H1 (cell line): ENCODE results near the gene MATR3. TPM values are rescaled to one million over a fixed set of nuclear protein-coding genes. Genes with fewer than 3 reads are reported as not detected.

ENCODE experiments used
- CTCF ChIA-PET: fragments of 300-600 bp; sonication (Branson Sonifier 250); formaldehyde crosslinking; loops from one replicate; lab custom pipeline; 2021; ENCODE audit not compliant: partially characterized antibody; lab: Charles Lee
- POLR2A ChIA-PET: fragments of 300-600 bp; sonication (Branson Sonifier 250); formaldehyde crosslinking; loops from one replicate; lab custom pipeline; 2021; ENCODE audit warnings: inconsistent platforms; ENCODE audit not compliant: partially characterized antibody; lab: Charles Lee
- DNase-seq, 2 experiments: peaks; one replicate each; pipeline versions ENCODE4 v3.0.0 to v3.0.0-alpha.2; 2010 to 2022; ENCODE audit warnings: low spot score in 2 of 2, low read depth in 1 of 2, mixed read lengths in 1 of 2
- FAIRE-seq: peaks from 2 replicates; lab custom pipeline; 2011; peaks lifted over from hg19 to GRCh38; lab: Jason Lieb, UNC
- H2AFZ ChIP-seq: 2 replicates; pipeline ENCODE4 v1.8.1; 2012; ENCODE audit warnings: low read length, inconsistent platforms
- H2AK5ac ChIP-seq: 2 replicates; pipeline ENCODE4 v1.6.1; 2013; ENCODE audit warnings: low read depth, low read length
- H2BK120ac ChIP-seq: replicated peaks from 2 replicates; pipeline ENCODE3; 2013; ENCODE audit warnings: low read depth, low read length, inconsistent platforms
- H2BK12ac ChIP-seq: 2 replicates; pipeline ENCODE4 v1.6.1; 2013; ENCODE audit warnings: low read depth, low read length
- H2BK15ac ChIP-seq: 2 replicates; pipeline ENCODE4 v1.6.1; 2013; ENCODE audit warnings: low read length
- H2BK20ac ChIP-seq: 2 replicates; pipeline ENCODE4 v1.6.1; 2013; ENCODE audit warnings: low read length
- H2BK5ac ChIP-seq: 2 replicates; pipeline ENCODE4 v1.6.1; 2013; ENCODE audit warnings: low read depth, low read length
- H3K14ac ChIP-seq: 2 replicates; pipeline ENCODE4 v1.6.1; 2013; ENCODE audit warnings: inconsistent platforms; ENCODE audit not compliant: insufficient read length
- H3K18ac ChIP-seq: 2 replicates; pipeline ENCODE4 v1.6.1; 2013; ENCODE audit warnings: low read length; ENCODE audit errors: extremely low read depth
- H3K23ac ChIP-seq: 2 replicates; pipeline ENCODE4 v1.6.1; 2013; ENCODE audit warnings: inconsistent platforms; ENCODE audit not compliant: insufficient read length
- H3K23me2 ChIP-seq: 2 replicates; pipeline ENCODE4 v1.6.1; 2013; ENCODE audit warnings: low read depth, low read length
- H3K27ac ChIP-seq: 2 replicates; pipeline ENCODE4 v1.6.1; 2011; ENCODE audit warnings: low read depth, low read length, inconsistent platforms
- H3K27me3 ChIP-seq, 4 experiments: replicated peaks in 1 of 4; 1 replicate in 1 of 4; 2 replicates in 3 of 4; pipeline versions ENCODE4 v1.6.1 to v1.8.1; 2011 to 2013; ENCODE audit warnings: low read length in 3 of 4, mild to moderate bottlenecking in 3 of 4, inconsistent platforms in 2 of 4, mixed read lengths in 2 of 4, moderate library complexity in 1 of 4; ENCODE audit not compliant: control insufficient read depth in 3 of 4, insufficient read depth in 3 of 4; ENCODE audit errors: extremely low read depth in 1 of 4
- H3K36me3 ChIP-seq, 4 experiments: 2 replicates each; pipeline versions ENCODE4 v1.6.1 to v1.8.1; 2011 to 2013; ENCODE audit warnings: mild to moderate bottlenecking in 4 of 4, low read length in 3 of 4, moderate library complexity in 2 of 4, control low read depth in 1 of 4, inconsistent platforms in 1 of 4; ENCODE audit not compliant: insufficient read depth in 4 of 4, control insufficient read depth in 2 of 4
- H3K4ac ChIP-seq: replicated peaks from 2 replicates; pipeline ENCODE3; 2013; ENCODE audit warnings: low read length, low read depth, mixed read lengths, inconsistent platforms; ENCODE audit not compliant: insufficient read length
- H3K4me1 ChIP-seq, 4 experiments: replicated peaks in 1 of 4; 1 replicate in 1 of 4; 2 replicates in 3 of 4; pipeline versions ENCODE4 v1.6.1 to v1.8.1; 2011 to 2013; ENCODE audit warnings: low read length in 3 of 4, inconsistent platforms in 2 of 4, mixed read lengths in 1 of 4; ENCODE audit not compliant: insufficient read depth in 4 of 4, control insufficient read depth in 3 of 4
- H3K4me2 ChIP-seq, 2 experiments: 2 replicates each; pipeline versions ENCODE4 v1.6.1 to v1.8.1; 2011 to 2013; ENCODE audit warnings: low read depth in 2 of 2, low read length in 2 of 2, control low read depth in 1 of 2, inconsistent platforms in 1 of 2, mild to moderate bottlenecking in 1 of 2; ENCODE audit not compliant: insufficient read depth in 1 of 2
- H3K4me3 ChIP-seq, 4 experiments: fragments of 200-600, 300-600 bp in 1 of 4; sonication (generic), shearing (Covaris generic), sonication (Bioruptor Twin) in 1 of 4; 2 replicates each; pipeline versions ENCODE4 v1.5.1 to v1.8.1; 2011 to 2016; ENCODE audit warnings: low read length in 4 of 4, low read depth in 3 of 4, control low read depth in 2 of 4, inconsistent platforms in 2 of 4, mild to moderate bottlenecking in 2 of 4, mixed read lengths in 1 of 4, moderate library complexity in 1 of 4; ENCODE audit not compliant: insufficient read depth in 2 of 4; ENCODE audit errors: extremely low read depth in 1 of 4
- H3K56ac ChIP-seq: replicated peaks from 2 replicates; pipeline ENCODE3; 2013; ENCODE audit warnings: low read depth, mild to moderate bottlenecking, mixed read lengths, low read length, inconsistent platforms; ENCODE audit not compliant: insufficient read length
- H3K79me1 ChIP-seq: 2 replicates; pipeline ENCODE4 v1.6.1; 2013; ENCODE audit warnings: low read depth, low read length, control low read depth
- H3K79me2 ChIP-seq, 2 experiments: 2 replicates each; pipeline versions ENCODE4 v1.6.1 to v1.8.1; 2012 to 2013; ENCODE audit warnings: low read length in 2 of 2, mild to moderate bottlenecking in 2 of 2, inconsistent platforms in 1 of 2; ENCODE audit not compliant: insufficient read depth in 2 of 2, control insufficient read depth in 1 of 2
- H3K9ac ChIP-seq, 4 experiments: replicated peaks in 1 of 4; 1 replicate in 1 of 4; 2 replicates in 3 of 4; pipeline versions ENCODE4 v1.6.1 to v1.8.1; 2011 to 2013; ENCODE audit warnings: low read depth in 3 of 4, low read length in 3 of 4, control low read depth in 2 of 4, mild to moderate bottlenecking in 2 of 4, moderate library complexity in 2 of 4, inconsistent platforms in 1 of 4; ENCODE audit errors: extremely low read depth in 1 of 4
- H3K9me3 ChIP-seq, 2 experiments: 2 replicates each; pipeline versions ENCODE4 v1.6.1 to v1.8.1; 2012 to 2013; ENCODE audit warnings: mild to moderate bottlenecking in 2 of 2, moderate library complexity in 2 of 2, control low read depth in 1 of 2, inconsistent platforms in 1 of 2, low read depth in 1 of 2, low read length in 1 of 2, mixed read lengths in 1 of 2; ENCODE audit not compliant: insufficient read depth in 2 of 2
- H4K20me1 ChIP-seq, 2 experiments: replicated peaks in 1 of 2; 2 replicates each; pipeline versions ENCODE3 to v1.8.1; 2011 to 2013; ENCODE audit warnings: inconsistent platforms in 2 of 2, low read length in 2 of 2, mild to moderate bottlenecking in 1 of 2; ENCODE audit not compliant: insufficient read depth in 2 of 2, control insufficient read depth in 1 of 2
- H4K5ac ChIP-seq: 2 replicates; pipeline ENCODE4 v1.6.1; 2013; ENCODE audit warnings: low read length, low read depth, mixed read lengths, inconsistent platforms; ENCODE audit not compliant: insufficient read length
- H4K8ac ChIP-seq: 2 replicates; pipeline ENCODE4 v1.8.0; 2013; ENCODE audit warnings: mild to moderate bottlenecking, moderate library complexity, low read length, inconsistent platforms; ENCODE audit not compliant: insufficient read depth; ENCODE audit errors: extremely low read depth
- H4K91ac ChIP-seq: replicated peaks from 2 replicates; pipeline ENCODE3; 2013; ENCODE audit warnings: low read length, mixed read lengths, inconsistent platforms; ENCODE audit not compliant: insufficient read length
- ASH2L ChIP-seq: fragments of 200-600, 300-600 bp; sonication (generic); IDR thresholded peaks from one replicate; pipeline ENCODE4 v1.7.1; 2017; ENCODE audit warnings: low read length
- ATF3 ChIP-seq: IDR thresholded peaks from 2 replicates; pipeline ENCODE4 v1.6.1; 2011; ENCODE audit warnings: low read depth, mild to moderate bottlenecking, low read length; ENCODE audit not compliant: insufficient read depth
- CHD2 ChIP-seq: IDR thresholded peaks from 2 replicates; pipeline ENCODE4 v1.6.1; 2012; ENCODE audit warnings: low read length, improper control_type of control experiment
- EZH2 ChIP-seq: fragments of 200-600 bp; sonication (generic); IDR thresholded peaks from 2 replicates; pipeline ENCODE4 v1.7.1; 2012; ENCODE audit warnings: low read depth, mild to moderate bottlenecking, moderate library complexity, low read length, inconsistent platforms; ENCODE audit not compliant: severe bottlenecking
- HDAC6 ChIP-seq: IDR thresholded peaks from one replicate; pipeline ENCODE4 v1.7.1; 2012; ENCODE audit warnings: low read depth, mild to moderate bottlenecking, inconsistent platforms, low read length, moderate library complexity
- MAFK ChIP-seq: IDR thresholded peaks from 2 replicates; pipeline ENCODE4 v1.6.1; 2012; ENCODE audit warnings: low read depth, mild to moderate bottlenecking, improper control_type of control experiment, low read length
- RAD21 ChIP-seq, 2 experiments: IDR thresholded peaks in 1 of 2; conservative IDR thresholded peaks in 1 of 2; 2 replicates each; pipeline ENCODE4 v1.6.1; 2011; ENCODE audit warnings: low read depth in 2 of 2, low read length in 2 of 2, improper control_type of control experiment in 1 of 2, inconsistent platforms in 1 of 2, mild to moderate bottlenecking in 1 of 2, moderate library complexity in 1 of 2
- SAP30 ChIP-seq: fragments of 300-600 bp; sonication (generic); IDR thresholded peaks from 2 replicates; pipeline ENCODE4 v1.7.1; 2012; ENCODE audit warnings: low read length, moderate library complexity, mild to moderate bottlenecking, inconsistent platforms; ENCODE audit not compliant: insufficient read depth, insufficient replicate concordance
- SIRT6 ChIP-seq: IDR thresholded peaks from one replicate; pipeline ENCODE4 v1.7.1; 2012; ENCODE audit warnings: low read length, inconsistent platforms
- TEAD4 ChIP-seq: IDR thresholded peaks from 2 replicates; pipeline ENCODE4 v1.6.1; 2012; ENCODE audit warnings: low read depth, low read length, inconsistent platforms, mixed read lengths
- YY1 ChIP-seq: IDR thresholded peaks from 2 replicates; pipeline ENCODE4 v1.6.1; 2011; ENCODE audit warnings: low read depth, mild to moderate bottlenecking, low read length
- WGBS, 2 experiments: shearing (Covaris generic) in 1 of 2; methylation state at CpG; one replicate each; pipeline versions ENCODE4 v1.1.6 to v1.1.7; 2013 to 2015; ENCODE audit warnings: low lambda C conversion rate in 2 of 2, mixed read lengths in 2 of 2, inconsistent platforms in 1 of 2, low coverage in 1 of 2, missing lambda C conversion rate in 1 of 2; ENCODE audit not compliant: insufficient replicate concordance in 2 of 2, insufficient coverage in 1 of 2, insufficient read length in 1 of 2; ENCODE audit errors: extremely low coverage in 1 of 2, missing lambda C conversion rate in 1 of 2; 5-methylcytosine and 5-hydroxymethylcytosine counted together
- polyA plus RNA-seq, 7 experiments: library from polyadenylated mRNA; depleted of rRNA in 3 of 7; stranded (reverse) in 5 of 7; unstranded in 2 of 7; fragments of >200 nt in 5 of 7; fragments of 200-250 nt in 2 of 7; gene quantifications; 1 replicate in 5 of 7; 2 replicates in 1 of 7; 4 replicates in 1 of 7; pipeline versions ENCODE4 v1.2.1 to v1.2.3, GENCODE V29; 2011 to 2013; ENCODE audit warnings: missing spikeins in 2 of 7, mixed read lengths in 2 of 7
- total RNA-seq: library from RNA; stranded (reverse); fragmentation: NEBNext Ultra II Directional; extraction: Animal tissue kit (Norgen Biotek cat#: 25700); gene quantifications from 2 replicates; pipeline ENCODE4 v1.2.1, GENCODE V29; 2021

The MATR3 gene
- total and polyA plus RNA-seq, 2 of the 8 experiments (the other 6 are each of a cell fraction or from before 2014, with no cell fraction given) = 116 to 389 TPM

GRCh38 chr5:139271201-139272027 lies 22.1 kb upstream of the MATR3 start:
- Histone ChIP-seq H2AK5ac (no peak overlapping the region), H3K4me3 (no peak overlapping the region), H3K4me2 (no peak overlapping the region), H3K79me1 (no peaks in the 10 kb centered on the region), H2BK12ac (no peak overlapping the region), H3K36me3 (peaks cover 6 to 19% (median 11%) of the 10 kb centered on the region in 4 experiments; a peak in 7 of 8 replicates), H3K27me3 (no peaks in the 10 kb centered on the region), H3K79me2 (peaks cover 4 to 24% of the 10 kb centered on the region in 2 experiments; a peak in 2 of 4 replicates), H3K4ac (no peak overlapping the region), H3K23me2 (peaks cover 12% of the 10 kb centered on the region), H2BK120ac (no peak overlapping the region), H2BK20ac (no peak overlapping the region), H3K23ac (no peak overlapping the region), H4K20me1 (peaks cover 3 to 4% of the 10 kb centered on the region in 2 experiments), H4K5ac (no peak overlapping the region), H4K8ac (no peak overlapping the region), H3K27ac (no peak overlapping the region), H3K56ac (no peak overlapping the region), H2AFZ (no peak overlapping the region), H3K14ac (no peak overlapping the region), H3K4me1 (peaks cover 11 to 26% (median 19%) of the 10 kb centered on the region in 4 experiments), H4K91ac (no peak overlapping the region), H3K9me3 (no peaks in the 10 kb centered on the region), H3K18ac (no peak overlapping the region), H2BK15ac (no peak overlapping the region), H2BK5ac (no peak overlapping the region), H3K9ac (no peak overlapping the region)
- CTCF ChIA-PET = interaction anchor here (0.6 to 2.4 kb wide), 3 partner anchors 22 to 692 kb away, joined by 3 to 10 read pairs (median 5); partner anchors contain the start of gene MATR3
- 88% methylated on average over 4 of the region's 4 CpGs; no CpG with 5 or more reads in 1 of the 2 experiments for WGBS, 2 experiments
- POLR2A ChIA-PET = interaction anchor here (3.4 to 51.1 kb wide), 3 partner anchors 10 to 697 kb away, joined by 20 to 1766 read pairs (median 23); partner anchors contain the start of genes HSPA9 and MATR3
- FAIRE-seq (no peak), DNase-seq (no peak)
- no peak for TF ChIP-seq TEAD4
- TF ChIP-seq MAFK = no peak
- no peak for TF ChIP-seq RAD21 (IDR thresholded peaks at IDR 0.05 in 1 of 2, conservative IDR thresholded peaks at IDR 0.05 in 1 of 2; ENCODE audit: low read depth in 2 of 2, low read length in 2 of 2)
- TF ChIP-seq HDAC6 = no peak
- TF ChIP-seq YY1 = no peak
- TF ChIP-seq ATF3 = no peak
- no peak for TF ChIP-seq ASH2L
- no peak for TF ChIP-seq SIRT6
- no peak for TF ChIP-seq CHD2
- no peak for TF ChIP-seq SAP30
- no peak for TF ChIP-seq EZH2
